Vagina (tissue), 2 donors: ENCODE measurements around the gene SULF2.

Experiments used
- POLR2A ChIP-seq, 2 donors: fragments of 450-650 bp; IDR thresholded peaks; one replicate each; pipeline ENCODE4 v1.6.1; 2017; ENCODE audit warnings: antibody characterized with exemption in 2 of 2, mild to moderate bottlenecking in 2 of 2, moderate library complexity in 2 of 2
- POLR2AphosphoS5 ChIP-seq, 2 donors: sonication (generic); formaldehyde crosslinking; IDR thresholded peaks; one replicate each; pipeline ENCODE4 v1.9.0; 2017; ENCODE audit warnings: antibody characterized with exemption in 2 of 2, mild to moderate bottlenecking in 2 of 2, low read depth in 1 of 2; ENCODE audit not compliant: insufficient read depth in 1 of 2
- TF ChIP-seq, protein P1 (sequence below), 3 experiments: fragments of 450-650 bp in 2 of 3; fragments of 200-600 bp in 1 of 3; sonication (generic) in 1 of 3; IDR thresholded peaks; one replicate each; pipeline ENCODE4 v1.5.1; 2017 to 2019; ENCODE audit warnings: antibody characterized with exemption in 3 of 3, mild to moderate bottlenecking in 2 of 3, moderate library complexity in 2 of 3

GRCh38 chr20:47691625-47692024 is 93.7 kb downstream of the SULF2 start:
- no peak for TF ChIP-seq POLR2A (IDR thresholded peaks at IDR 0.05)
- TF ChIP-seq, protein P1, sequence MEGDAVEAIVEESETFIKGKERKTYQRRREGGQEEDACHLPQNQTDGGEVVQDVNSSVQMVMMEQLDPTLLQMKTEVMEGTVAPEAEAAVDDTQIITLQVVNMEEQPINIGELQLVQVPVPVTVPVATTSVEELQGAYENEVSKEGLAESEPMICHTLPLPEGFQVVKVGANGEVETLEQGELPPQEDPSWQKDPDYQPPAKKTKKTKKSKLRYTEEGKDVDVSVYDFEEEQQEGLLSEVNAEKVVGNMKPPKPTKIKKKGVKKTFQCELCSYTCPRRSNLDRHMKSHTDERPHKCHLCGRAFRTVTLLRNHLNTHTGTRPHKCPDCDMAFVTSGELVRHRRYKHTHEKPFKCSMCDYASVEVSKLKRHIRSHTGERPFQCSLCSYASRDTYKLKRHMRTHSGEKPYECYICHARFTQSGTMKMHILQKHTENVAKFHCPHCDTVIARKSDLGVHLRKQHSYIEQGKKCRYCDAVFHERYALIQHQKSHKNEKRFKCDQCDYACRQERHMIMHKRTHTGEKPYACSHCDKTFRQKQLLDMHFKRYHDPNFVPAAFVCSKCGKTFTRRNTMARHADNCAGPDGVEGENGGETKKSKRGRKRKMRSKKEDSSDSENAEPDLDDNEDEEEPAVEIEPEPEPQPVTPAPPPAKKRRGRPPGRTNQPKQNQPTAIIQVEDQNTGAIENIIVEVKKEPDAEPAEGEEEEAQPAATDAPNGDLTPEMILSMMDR (IDR thresholded peaks at IDR 0.05): no peak
- TF ChIP-seq POLR2AphosphoS5 (IDR thresholded peaks at IDR 0.05; ENCODE audit: insufficient read depth in 1 of 2, low read depth in 1 of 2): no peak
